T-helper 9 cell (primary cell): ENCODE data around the gene SYCE3.

Experiments used
- DNase-seq: peaks from one replicate; pipeline ENCODE4 v3.0.0-alpha.2; 2020

Gene SYCE3

GRCh38 chr22:50575426-50575941, 12.8 kb upstream of the SYCE3 start:
- no peak for DNase-seq

GRCh38 chr22:50574383-50574755, 11.7 kb upstream of the SYCE3 start:
- DNase-seq: no peak

GRCh38 chr22:50573491-50574382, 11.0 kb upstream of the SYCE3 start:
- no peak for DNase-seq

- DNase-seq: no peak
These were observed 10.2 kb upstream of the SYCE3 start for GRCh38 chr22:50572965-50573364.

- no peak for DNase-seq
These were observed 8.8 kb upstream of the SYCE3 start for GRCh38 chr22:50571264-50572175.

- DNase-seq: no peak
These were observed 8.1 kb upstream of the SYCE3 start for GRCh38 chr22:50570861-50571260.

- DNase-seq: no peak
These were observed 7.3 kb upstream of the SYCE3 start for GRCh38 chr22:50569896-50570535.

GRCh38 chr22:50569041-50569459, 6.3 kb upstream of the SYCE3 start:
- DNase-seq: no peak

- DNase-seq: no peak
These were observed 5.9 kb upstream of the SYCE3 start for GRCh38 chr22:50568626-50569025.

GRCh38 chr22:50567721-50568252, 5.1 kb upstream of the SYCE3 start:
- DNase-seq: no peak

- DNase-seq: no peak
These were observed 1.6 kb upstream of the SYCE3 start for GRCh38 chr22:50564289-50564688.

- no peak for DNase-seq
These were observed 868 bp upstream of the SYCE3 start for GRCh38 chr22:50563413-50564160.

GRCh38 chr22:50561401-50562358, 1.0 kb downstream of the SYCE3 start:
- no peak for DNase-seq

- DNase-seq: no peak
These were observed 2.7 kb downstream of the SYCE3 start for GRCh38 chr22:50560034-50560433.

- DNase-seq: no peak
These were observed 6.0 kb downstream of the SYCE3 start for GRCh38 chr22:50556703-50557102.

- DNase-seq: no peak
These were observed 9.4 kb downstream of the SYCE3 start for GRCh38 chr22:50553310-50553709.

GRCh38 chr22:50551160-50551752, 11.5 kb downstream of the SYCE3 start:
- DNase-seq: no peak

- DNase-seq: no peak
These were observed 12.3 kb downstream of the SYCE3 start for GRCh38 chr22:50550395-50550794.

GRCh38 chr22:50548921-50549790, 13.6 kb downstream of the SYCE3 start:
- DNase-seq: no peak
